GM23248 (cell line): ENCODE measurements around the gene GMPR.

Source experiments
- EZH2 ChIP-seq: fragments of 200-600 bp; sonication (generic); IDR thresholded peaks from 2 replicates; pipeline ENCODE4 v1.6.1; 2018; ENCODE audit warnings: antibody characterized with exemption, mild to moderate bottlenecking; ENCODE audit not compliant: insufficient read depth, poor library complexity, severe bottlenecking
- EZH2phosphoT487 ChIP-seq: fragments of 200-600 bp; sonication (generic); IDR thresholded peaks from 2 replicates; pipeline ENCODE4 v1.6.1; 2018; ENCODE audit warnings: antibody characterized with exemption, moderate library complexity, mild to moderate bottlenecking, low read depth; ENCODE audit not compliant: insufficient read depth

DNA sequence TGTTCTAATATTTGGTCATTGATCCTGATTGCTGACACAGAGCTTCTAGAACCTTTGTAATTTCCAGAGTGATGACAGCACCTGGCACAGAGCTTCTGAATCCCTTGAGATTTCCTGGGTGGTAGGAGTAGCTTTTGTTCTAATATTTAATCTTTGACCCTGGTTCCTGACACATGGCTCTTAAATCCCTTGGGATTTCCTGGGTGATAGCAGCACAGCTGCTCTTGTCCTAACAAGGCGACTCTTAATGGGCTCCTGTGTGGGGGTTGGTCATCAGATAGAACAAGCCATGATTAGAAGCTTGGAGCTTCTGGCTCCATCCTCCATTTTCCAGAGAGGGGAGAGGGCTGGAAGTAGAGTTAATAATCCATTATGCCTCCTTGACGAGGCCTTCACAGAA is 18.4 kb downstream of the GMPR start:
- no peak for TF ChIP-seq EZH2
- no peak for TF ChIP-seq EZH2phosphoT487
